Superior temporal gyrus (tissue), 1 donor: ENCODE data around the gene SYMPK.
"Not testable (repeated sequence)": the region's sequence is repeated elsewhere in the genome, so short reads cannot be mapped to it uniquely, and the experiment has no call there.

Source experiments
- DNase-seq: peaks from one replicate; pipeline ENCODE4 v3.0.0-alpha.2; 2016; ENCODE audit errors: extremely low spot score

SYMPK gene

DNA sequence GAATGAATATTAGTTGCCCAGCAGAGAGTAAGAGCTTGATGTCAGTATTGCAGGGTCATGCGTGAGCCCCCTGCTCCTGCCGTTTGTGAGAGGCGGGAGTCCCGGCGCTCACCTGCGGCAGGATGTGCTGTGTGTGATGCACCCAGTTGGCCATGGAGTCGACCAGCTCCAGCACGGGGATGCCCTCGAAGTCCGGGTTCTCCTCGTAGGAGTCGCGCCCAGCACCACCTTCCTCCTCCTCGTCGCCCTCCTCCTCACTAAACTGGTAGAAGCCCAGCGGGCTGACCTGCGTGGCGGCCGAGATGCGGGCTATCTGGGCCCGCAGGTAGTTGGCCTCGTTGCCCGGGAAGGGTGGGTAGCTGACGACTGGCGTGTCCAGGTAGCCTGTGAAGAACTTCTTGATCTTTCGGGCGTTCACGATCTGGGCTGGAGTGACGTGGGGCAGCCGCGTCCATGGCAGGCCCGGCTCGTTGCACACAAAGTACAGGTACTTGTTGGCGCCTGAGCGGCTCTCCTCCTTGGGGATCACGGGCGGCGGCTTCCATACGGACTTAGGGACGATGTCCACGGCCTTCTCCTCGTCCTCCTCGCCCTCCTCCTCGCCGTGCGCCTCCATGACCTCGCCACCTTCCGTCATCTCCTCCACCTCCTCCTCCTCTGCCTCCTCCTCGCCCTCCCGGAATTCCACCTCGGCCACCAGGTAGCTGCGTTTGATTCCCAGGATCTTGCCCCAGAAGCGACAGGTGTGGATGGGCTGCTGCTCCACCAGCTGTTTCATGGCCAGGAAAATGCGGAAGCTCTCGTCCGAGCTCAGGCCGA, 58.6 kb downstream of the SYMPK start:
- DNase-seq = no peak

DNA sequence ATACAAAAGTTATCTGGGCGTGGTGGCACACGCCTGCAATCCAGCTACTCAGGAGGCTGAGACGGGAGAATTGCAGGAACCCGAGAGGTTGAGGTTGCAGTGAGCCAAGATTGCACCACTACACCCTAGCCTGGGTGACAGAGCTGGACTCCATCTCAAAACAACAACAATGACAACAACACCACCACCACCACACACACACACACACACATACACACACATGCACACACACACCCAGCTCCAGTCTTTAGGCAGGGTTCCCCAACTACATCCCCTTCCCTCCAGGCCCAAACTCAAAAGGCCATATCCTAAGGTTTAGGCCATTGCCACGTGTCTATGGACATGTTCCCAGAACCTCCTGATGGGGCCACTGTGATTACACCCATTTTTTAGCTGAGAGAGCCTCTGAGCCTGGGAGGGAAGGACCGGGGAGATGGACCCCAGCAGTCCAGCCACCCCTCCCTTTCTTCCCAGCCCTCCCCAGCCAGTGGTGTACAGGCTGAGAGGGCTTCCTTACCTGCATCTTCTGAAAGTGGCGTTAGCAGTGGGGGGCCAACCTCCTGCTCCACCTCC, 61.3 kb downstream of the SYMPK start:
- DNase-seq = no peak

DNA sequence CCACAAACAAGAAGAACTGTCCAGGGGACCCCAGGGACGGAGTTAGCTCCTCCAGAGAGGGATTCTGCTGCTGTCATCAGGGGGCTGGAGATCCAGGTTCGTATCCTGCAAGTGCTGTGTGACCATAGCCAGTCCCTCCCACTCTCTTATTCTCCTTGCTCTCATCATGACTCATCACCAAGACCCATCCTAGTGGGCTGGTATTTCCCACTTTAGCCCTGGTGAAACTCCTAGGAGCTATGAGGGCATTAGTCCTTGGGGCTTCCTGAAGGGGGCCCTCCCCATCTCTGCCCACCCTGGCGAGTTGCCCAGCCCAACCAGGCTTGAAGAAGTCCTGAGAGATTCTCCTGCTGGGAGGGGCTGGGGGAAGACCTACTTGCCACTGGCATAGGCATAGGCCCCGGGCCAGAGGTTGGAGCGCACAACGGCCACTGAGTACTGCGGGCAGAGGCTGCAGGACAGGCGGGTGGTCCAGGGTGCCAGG, 62.8 kb downstream of the SYMPK start:
- no peak for DNase-seq

DNA sequence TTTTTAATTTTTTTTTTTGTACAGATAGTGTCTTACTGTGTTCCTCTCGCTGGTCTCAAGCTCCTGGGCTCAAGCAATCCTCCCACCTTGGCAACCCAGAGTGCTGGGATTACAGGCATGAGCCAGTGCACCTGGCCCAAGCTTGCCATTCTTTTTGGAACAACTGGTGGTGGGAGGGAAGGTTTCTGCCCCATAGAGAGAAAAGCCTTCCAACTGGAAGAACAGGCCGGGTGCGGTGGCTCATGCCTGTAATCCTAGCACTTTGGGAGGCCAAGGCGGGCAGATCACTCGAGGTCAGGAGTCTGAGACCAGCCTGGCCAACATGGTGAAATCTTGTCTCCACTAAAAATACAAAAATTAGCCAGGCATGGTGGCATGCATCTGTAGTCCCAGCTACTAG, 63.4 kb downstream of the SYMPK start:
- DNase-seq = not testable (repeated sequence)

DNA sequence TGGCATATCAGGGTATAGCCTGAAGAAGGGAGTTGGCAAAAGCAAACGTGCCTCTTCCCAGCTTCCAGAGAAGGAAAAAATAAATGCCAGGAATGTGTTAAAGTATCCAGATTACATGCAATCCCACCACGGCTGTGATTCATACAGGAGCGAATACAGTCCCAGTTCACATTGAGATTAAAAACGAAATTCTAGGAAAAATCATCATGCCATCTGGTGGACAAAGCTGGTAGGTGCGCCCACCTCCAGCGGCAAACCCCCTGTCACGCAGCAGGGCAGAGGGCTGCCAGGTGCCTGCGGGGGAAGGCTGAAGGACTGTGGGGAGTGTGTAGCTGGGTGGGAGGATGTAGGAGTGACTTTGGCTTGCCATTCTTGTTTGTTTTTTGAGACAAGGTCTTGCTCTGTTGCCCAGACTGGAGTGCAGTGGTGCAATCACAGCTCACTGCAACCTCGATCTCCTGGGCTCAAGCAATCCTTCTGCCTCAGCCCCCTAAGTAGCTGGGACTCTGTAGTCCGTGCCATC, 63.9 kb downstream of the SYMPK start:
- peak; percentile 84 for DNase-seq

DNA sequence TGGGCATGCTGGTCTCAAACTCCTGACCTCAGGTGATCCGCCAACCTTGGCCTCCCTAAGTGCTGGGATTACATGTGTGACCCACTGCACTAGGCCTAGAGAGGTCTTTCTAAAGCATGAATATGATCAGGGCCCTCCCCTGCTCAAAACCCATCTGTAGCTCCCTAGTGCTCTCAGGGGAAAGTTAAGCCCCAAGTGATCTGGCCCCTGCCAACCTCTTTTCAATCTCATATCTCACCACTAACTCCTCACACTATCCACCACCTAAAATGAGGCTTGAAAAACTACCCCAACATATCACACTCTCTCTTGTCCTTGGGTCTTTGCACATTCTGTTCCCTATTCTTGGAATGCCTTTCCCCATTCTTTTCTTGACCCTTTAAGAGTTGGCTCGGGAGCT, 68.3 kb downstream of the SYMPK start:
- DNase-seq = no peak

DNA sequence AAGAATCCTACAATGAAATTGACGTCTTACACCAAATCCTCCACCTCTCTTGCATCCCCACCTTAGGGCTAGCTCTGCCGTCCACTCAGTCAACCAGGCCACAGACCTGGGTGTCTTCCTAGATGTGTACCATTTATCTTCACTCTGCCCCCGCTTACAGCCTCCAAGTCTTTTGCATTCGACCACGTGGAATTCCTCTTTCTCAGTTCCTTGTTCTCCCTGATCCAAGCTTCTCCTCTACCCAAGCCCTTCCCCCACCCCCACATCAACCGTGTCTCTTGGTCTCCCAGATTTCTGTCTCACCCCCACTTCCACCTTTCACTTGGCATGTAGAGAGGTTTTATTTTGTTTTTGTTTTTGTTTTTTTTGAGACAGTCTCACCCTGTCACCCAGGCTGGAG, 69.1 kb downstream of the SYMPK start:
- no peak for DNase-seq

DNA sequence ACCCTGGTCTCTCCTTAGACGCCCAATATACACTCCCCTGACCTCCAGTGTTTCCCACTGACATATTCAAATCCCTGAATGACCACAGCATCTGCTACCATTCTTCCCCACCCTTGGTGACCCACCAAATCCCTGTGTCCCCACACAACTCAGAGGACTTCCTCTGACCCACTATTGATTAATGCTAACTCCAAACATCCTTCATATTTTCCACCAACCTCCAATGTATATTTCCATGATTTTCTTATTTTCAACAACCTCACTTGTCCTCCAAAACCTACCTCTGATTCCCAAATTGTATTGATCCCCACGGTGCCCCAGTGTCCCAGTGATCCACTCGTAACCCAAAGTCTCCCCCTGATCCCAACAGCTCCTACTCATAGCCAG, 69.8 kb downstream of the SYMPK start:
- DNase-seq = no peak

DNA sequence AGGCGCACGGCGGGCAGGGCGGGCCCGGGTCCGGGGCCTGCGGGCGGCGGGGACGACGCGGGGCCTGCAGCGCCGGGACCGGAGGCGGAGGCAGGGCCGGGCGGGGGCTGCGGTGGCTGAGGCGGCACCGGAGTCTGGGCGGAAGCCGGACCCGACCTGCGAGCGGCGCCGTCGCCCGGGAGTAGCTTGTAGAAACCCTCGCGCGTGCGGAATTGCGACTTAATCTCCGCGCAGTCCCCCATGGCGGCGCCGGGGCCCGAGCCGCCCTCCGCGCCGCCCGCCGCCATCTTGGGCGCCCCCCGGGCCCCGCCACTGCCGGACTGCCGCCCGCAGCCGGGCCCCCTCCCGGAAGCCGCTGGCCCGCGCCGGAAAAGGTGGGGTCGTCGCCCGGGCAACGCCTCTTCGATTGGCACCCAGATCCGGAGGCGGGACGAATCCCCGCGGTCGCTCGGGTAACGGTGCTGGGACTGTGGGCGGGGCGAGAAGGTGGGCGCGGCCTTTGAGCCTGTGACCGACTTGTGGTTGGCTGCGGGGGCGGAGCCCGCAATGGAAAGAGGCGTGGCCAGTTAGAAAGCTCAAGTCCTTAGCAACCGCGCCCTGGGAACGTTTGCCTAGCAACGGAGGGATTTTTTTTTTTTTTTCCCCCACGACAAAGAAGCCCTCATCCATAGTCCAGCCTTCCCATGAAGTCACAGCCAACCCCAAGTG, 70.3 kb downstream of the SYMPK start, which contains the start of gene DMWD:
Gene DMWD, minus strand, starts transcription at position 376 of the 708 bp plus-strand sequence. Its CDS starts 89 bp downstream, at position 287.
- peak; percentile 99 for DNase-seq

DNA sequence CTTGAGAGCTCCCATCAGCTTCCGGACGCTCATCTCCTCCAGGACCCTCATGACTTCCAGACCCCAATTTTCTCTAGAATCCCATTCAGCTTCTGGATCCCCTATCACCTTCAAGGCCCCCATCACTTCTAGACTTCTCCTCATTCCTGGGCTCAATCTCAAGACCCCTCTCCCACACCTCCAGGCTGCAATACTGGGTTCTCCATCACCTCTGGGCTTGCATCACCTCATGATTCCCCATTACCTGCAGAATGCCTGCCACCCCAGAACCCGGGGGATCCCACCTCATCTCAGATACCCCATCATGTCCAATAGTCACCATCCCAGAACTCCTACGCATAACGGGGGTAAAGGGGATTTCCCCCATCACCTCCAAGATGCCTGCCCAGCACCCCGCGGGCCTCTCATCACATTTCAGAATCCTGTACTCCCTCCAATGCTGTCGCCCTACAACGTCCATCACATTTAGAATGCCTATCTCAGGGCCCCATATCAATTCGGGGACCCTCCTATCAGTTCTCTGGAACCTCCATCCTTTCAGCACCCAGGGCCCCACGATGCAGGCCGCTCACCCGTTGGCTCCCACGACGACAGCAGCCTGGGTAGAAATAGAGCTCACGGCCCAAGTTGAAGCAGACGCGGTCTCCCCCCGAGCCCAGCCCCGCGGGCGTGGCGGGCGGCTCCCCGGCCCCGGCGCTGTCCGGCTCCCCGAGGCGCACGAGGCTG, 71.0 kb downstream of the SYMPK start:
- no peak for DNase-seq

DNA sequence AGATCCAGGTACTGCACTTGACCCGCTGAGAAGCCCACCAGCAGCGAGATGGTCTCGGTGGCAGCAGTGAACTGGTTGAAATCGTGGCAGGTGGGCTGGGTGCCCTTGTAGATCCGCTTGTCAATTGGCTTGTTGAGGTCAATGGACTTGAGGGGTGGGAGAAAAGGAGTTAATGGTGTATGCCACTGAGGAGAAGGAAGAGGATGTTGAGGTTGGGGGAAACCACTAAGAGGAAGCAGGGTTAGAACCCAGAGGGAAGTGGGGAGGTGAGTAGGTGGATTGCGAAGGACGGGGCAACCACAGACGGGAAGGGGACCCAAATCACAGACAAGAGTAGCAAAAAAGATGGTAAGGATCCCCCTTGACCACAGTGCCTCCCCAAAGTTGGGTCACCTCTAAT, 72.0 kb downstream of the SYMPK start:
- no peak for DNase-seq

DNA sequence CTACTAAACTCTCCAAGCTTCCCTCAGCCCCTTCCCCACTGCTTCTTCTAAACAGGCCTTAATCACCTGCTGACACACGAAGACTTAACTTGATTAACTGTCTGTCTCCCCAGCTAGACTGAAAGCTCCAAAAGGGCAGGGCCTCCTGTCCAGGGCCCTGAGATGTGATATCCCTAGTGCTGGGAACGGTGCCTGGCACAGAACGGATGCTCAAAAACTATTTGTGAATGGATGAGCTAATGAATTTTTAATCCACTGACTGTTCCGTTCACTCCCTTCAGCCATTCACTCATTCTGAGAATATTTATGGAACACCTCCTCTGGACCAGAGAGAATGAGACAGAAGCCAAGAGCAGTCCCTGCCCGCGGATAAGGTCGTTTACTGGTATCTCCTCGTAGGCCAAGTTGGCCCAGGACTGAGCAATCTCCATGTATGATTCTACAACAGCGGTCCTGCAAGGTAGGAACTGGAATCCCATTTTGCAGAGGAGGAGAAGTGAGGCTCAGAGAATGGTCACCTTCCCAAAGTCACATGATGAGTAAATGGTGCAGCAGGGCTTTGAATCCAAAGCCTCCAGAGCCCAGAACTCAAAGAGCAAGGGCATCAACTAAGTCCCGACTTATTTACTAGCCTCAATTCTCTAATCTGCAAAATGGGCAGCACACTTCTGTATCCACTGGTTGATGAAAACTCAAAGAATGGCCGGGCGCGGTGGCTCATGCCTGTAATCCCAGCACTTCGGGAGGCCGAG, 73.7 kb downstream of the SYMPK start:
- DNase-seq = no peak

DNA sequence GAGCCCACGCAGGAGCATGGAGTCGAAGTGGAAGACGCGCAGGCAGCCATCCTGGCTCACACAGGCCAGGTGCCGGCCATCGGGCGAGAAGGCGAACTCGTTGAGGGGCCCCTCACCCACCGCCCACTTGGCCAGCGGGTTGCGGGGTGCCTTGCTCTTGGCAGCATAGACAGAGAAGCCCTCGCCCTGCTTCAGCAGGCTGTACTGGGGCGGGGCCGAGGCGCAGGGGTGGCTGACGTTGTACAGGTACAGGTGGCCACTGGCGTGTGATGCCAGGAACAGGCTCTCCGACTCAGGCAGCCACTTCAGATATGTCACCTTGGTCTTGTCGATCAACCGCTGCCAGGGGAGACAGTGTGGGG, 76.4 kb downstream of the SYMPK start:
- DNase-seq = no peak

DNA sequence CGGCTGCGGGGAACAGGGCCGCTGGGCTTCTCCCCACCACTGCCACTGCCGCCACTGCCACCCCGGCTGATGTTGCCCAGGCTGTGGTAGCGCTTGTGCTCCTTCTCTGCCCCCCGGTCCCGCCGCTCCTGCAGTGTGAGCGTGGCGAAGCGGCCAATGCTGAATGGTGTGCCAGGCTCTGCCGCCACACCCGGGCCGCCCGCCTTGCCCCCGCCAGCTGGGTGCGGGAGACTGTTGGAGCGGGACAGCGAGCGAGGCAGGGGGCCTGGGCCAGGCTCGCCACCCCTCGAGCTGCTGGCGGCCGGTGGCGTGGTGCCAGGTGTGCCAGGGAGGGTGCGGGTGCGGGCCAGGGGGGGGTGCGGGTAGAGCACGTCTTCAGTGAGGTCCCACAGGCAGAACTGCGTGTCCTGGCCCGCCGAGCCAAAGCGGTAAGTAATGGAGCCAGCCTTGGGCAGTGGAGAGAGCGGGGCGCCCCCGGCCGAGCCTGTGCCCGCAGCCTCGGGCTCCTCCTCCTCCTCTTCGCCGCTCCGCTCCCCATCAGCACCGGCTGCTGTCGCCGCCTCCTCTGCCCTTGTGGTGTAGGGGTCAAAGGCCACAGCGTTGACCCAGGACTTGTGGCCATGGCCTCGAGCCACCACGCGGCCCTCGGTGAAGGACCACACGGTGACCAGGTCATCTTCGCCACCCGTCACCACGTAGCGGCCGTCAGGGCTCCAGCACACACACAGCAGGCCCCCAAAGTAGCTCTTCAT, 77.0 kb downstream of the SYMPK start:
- DNase-seq = no peak

DNA sequence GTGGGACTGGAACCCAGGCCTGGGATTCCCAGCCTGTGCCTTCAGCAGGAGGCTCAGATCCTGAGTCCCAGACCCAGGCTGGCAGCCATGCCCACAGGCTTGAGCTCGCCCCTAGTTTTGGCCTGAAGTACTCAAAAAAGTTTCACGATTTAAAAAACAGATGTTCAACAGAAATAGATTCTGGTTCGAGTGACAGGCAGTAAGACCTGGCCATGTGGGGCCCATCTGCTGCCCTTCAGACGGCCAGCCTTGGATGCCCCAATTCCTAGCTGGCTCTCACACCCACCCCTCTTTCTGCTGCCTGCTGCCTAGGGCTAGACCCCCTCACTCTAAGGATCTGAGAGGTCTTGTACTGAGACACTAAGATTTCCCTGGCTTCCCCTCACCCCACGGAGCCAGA, 77.8 kb downstream of the SYMPK start:
- no peak for DNase-seq

DNA sequence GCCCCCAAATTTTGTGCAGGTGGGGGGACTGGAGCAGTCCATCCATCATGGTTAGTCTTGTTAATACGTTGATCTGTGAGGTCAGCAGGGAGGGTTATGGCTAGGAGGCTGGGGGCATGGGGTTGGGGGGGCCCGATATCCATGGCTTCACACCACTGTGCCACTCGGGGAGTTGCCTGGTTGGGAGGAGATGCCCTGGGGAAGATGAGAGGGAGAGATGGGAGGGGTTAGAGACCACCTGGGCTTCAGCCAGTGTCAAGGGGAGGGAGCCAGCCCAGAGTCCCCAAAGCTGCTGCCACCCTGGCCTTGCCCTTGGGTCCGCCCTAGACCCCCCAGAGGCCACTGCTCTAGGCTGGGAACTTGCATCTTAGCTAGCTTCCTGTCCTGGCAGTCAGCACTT, 78.9 kb downstream of the SYMPK start:
- DNase-seq = no peak

DNA sequence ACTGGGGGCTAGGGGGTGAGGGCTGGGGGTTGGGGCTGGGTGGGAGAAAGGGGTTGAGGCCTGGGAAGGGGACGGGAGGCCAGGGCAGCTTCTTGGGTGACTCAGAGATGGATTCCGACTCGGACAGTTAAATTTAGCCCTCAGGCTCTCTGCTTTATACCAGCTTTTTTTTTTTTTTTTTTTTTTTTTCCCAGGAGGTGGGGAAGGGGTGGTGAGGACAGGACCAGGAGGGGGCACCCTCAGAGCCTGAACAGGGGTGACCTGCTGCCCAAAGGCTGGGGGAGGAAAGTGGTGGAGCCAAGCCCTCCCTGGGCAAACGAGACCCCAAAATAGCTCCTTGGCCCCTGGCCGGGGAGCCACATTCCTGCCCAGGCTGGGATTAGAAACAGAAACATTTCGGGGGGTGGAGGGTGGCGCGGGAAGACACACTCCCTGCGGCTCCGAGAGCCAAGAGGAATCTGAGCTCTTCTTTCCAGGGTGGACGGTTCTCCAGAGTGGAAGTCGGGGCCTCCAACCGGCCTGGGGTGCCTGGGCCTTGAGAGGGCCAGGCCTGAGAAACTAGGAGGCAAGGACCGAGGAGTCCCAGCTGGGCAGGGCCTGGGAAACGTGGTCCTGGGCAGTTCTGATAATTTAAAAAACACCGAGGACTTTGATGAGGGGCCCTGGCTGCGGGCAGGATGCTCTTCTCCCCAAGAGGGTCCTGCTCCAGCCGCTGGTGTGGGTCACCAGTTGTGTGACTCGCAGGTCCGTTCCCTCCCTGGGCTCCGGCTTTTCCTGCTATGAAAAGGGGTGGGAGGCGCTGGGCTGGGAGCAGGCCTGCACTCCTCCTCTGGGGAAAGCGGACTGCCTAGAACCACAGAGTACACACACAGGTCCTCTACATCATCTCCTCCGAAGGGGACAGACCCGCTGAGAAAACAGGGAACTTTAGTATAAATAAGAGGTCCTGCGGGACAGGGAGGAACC, 79.8 kb downstream of the SYMPK start:
- no peak for DNase-seq

DNA sequence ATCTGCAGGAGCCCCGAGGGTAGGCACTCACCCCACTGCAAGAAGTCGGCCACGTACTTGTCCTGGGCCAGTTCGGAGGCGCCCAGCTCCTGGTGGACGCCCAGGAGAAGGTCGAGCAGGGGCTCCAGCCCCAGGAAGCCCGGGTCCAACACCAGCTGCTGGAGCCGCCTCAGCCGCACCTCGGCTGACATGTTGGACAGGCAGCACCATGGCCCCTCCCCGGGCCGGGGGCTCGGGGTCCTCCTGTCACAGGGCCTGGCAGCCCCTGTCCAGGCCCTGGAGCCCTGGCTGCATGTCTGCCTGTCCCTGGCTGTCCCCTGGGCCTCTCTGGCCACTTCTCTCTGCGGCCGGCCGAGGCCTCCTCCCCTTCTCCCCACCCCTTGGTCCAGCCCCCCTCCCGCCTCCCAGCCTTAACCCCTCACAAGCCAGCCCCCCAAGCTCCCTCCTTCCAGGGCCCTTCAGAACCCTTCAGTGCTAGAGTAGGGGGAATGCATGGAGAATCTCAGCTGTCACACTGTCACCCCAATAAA, 80.7 kb downstream of the SYMPK start, which contains the start of gene DMPK:
Gene DMPK, minus strand, starts transcription at position 329 of the 530 bp plus-strand sequence. Its CDS starts 138 bp downstream, at position 191.
- DNase-seq = no peak
